ENCODE results near the gene KISS1. TPM values are rescaled to one million over a fixed set of nuclear protein-coding genes. Genes with fewer than 3 reads are reported as not detected.

The KISS1 gene, protein sequence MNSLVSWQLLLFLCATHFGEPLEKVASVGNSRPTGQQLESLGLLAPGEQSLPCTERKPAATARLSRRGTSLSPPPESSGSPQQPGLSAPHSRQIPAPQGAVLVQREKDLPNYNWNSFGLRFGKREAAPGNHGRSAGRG
- not detected for total RNA-seq

DNA sequence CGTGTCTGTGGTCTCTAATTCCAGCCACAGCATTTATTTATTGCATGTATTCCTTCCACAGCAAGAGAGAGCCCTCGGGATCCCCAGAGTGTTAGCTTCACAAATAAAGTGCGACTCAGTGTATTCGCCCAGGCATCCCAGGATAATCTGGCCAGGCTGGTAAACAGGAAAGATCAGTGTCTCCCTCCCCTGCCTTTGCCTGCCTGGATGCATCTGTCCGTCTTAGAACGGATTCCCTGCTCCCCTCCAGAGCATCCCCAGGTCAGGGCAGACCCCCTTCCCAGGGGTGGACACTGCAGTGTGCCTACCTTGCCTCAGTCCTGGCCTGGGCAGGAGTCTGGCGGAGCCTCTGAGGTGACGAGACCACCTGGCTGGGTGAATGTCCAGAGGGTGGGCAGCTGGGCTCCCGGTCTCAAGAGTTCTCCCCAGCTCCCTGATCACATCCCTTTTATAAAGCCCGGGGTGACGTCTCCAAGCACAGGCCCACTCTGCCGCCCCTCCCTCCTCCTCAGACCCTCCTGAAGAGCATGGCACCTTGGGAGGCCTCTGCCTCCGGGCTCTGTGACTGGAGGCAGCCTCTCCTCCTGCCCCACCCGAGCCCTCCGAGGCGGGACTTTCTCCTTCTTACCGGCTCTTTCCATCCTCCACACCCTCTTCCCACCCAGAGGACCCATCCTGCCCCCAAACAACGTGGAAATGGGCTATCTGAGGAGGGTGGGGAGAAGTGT lies at the start of gene KISS1:
Gene KISS1, minus strand, starts transcription at position 424 of the 728 bp plus-strand sequence. CDS start 3,615 bp downstream, outside the sequence.

DNA sequence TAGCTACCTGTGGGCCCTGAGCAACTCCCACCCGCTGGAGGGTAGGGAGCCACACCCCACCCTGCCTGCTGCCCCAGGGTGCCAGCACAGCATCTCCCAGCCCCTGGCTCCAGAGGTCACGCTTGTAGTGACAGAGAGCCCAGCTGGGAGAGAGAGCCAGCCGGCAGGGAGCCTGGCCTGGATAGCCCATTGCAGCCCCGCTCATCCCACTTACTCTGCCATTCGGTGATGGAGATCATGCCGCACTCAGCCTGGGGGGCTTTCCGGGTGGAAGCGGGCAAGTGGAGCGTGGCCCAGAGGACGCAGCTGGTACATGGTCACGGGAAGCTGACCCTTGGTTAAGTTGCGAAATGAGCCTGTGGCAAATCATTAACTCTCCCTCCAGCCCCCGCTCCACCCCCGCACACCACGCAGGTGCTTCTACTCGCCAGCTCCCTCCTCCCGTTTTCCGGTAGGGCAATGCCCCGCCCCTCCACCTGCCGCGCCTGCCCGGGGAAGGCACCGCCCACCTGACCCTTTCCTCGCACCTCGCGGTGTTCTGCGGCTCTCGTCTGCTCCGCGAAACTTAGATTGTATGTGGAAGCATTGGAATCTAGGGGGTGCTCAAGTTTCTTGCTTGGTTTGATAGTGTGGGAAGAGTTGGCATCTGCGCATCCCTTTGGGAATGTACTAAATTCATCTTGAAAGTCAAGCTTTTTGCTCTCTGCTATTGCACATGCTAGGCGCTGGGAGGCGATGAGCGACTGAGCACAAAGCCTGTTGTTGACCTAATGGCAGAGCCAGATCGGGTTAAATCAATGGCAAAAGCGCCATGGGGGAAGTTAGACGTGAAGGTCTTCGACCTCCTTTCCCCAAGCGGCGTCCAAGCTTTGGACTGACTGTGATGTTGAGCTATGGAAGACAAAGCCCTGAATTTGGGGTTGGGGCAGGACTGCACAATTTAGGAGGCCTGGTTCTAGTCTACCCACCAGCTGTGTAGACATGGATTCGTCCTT lies 17.7 kb upstream of the KISS1 start, which contains the start of gene GOLT1A:
Gene GOLT1A, minus strand, starts transcription at position 321 of the 995 bp plus-strand sequence. Its CDS starts 82 bp downstream, at position 239.

DNA sequence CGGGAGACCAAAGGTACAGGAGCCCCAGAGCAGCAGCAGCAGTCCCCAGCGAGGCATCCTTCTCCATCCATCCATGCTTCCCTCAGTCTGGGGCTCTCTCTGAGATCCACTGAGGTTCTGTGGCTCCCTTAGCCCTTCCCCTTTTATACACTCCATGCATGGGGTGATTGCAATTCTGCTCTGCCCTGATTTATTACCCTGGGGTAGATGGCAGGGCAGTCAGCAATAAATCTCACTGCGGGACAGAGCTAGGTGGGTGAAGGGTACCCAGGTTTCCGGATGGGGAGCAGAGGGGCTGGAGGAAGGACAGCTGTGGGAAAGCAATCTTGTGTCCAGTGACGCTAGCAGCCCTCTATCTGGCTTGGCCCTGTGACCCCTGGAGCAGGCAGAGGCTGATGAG lies 30.1 kb downstream of the KISS1 start, which contains the start of gene REN:
Gene REN, minus strand, starts transcription at position 119 of the 400 bp plus-strand sequence. Its CDS starts 44 bp downstream, at position 75.

DNA sequence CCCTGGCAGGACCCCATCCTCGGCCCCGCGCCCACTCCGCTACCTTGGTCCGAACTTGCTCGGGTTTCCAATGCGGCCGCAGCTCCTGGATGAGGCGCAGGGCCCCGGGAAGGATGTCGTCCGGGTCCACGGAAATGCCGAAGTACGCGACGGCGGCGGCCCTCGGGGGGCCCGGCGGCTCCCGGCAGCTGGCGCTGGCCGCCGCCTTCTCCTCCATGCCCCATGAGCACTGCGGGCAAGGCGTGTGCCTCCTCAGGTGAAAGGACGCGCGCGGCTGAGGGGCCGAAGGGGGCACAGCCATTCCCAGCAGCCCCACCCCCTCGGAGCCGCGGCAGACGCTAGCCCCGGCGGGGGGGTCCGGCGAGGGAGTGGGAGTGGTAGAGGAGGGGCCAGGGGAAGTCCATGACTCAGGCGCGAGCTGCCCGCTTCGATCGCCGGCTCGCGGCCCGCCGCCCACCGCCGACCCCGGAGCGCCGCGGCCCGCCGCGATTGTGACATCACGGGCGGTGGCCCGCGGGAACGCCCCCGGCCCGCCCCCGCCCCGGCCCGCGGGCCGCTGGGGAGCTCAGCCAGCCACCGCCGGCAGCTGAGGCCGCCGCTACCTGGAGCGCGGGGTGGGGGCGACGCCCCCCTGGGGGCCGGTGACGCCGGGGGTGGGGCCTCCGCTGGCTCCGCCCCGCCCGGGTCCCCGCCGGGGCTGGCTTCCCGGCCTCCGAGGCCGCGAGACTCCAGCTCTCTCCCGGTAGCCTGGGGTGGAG lies 44.6 kb downstream of the KISS1 start, which contains the start of gene ETNK2:
Gene ETNK2, minus strand, starts transcription at position 493 of the 758 bp plus-strand sequence. Its CDS starts 192 bp downstream, at position 301.

Other genes with a start within 250 kb of the KISS1 start
- 9.1 TPM for gene SOX13, start 123.4 kb downstream of the KISS1 start, total RNA-seq
- 12.7 TPM for gene ETNK2, start 44.4 kb downstream of the KISS1 start, total RNA-seq
- gene REN, start 30.2 kb downstream of the KISS1 start, total RNA-seq = not detected
- gene GOLT1A, start 17.5 kb upstream of the KISS1 start, total RNA-seq = not detected
- gene PLEKHA6, start 163.4 kb upstream of the KISS1 start, total RNA-seq = 17.5 TPM
- 62.1 TPM for gene PPP1R15B, start 215.3 kb upstream of the KISS1 start, total RNA-seq